GM12875 (cell line): ENCODE measurements around the gene GEMIN4.

Experiments
- H3K4me3 ChIP-seq: one replicate; pipeline ENCODE4 v1.5.1; 2011; ENCODE audit warnings: low read depth, low read length, control low read depth
- TF ChIP-seq, protein P1 (sequence below): IDR thresholded peaks from 2 replicates; pipeline ENCODE4 v1.5.1; 2011; ENCODE audit warnings: low read depth, mild to moderate bottlenecking, control low read depth, inconsistent platforms, low read length, moderate library complexity, borderline replicate concordance; ENCODE audit not compliant: insufficient read depth

GEMIN4 gene

DNA sequence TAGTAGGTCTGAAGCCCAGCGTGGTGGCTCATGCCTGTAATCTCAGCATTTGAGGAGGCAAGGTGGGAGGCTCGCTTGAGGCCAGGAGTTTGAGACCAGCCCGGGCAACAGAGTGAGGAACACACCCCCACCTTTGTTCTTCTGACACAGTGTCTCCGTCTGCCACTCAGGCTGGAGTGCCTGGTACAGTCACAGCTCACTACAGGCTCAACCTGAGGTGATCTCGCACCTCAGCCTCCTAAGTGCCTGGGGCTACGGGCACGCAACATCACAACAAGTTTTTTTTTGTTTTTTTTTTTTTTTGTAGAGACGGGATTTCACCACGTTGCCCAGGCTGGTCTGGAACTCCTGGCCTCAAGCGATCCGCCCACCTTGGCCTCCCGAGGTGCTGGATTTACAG lies 26.3 kb downstream of the GEMIN4 start:
- TF ChIP-seq, protein P1, sequence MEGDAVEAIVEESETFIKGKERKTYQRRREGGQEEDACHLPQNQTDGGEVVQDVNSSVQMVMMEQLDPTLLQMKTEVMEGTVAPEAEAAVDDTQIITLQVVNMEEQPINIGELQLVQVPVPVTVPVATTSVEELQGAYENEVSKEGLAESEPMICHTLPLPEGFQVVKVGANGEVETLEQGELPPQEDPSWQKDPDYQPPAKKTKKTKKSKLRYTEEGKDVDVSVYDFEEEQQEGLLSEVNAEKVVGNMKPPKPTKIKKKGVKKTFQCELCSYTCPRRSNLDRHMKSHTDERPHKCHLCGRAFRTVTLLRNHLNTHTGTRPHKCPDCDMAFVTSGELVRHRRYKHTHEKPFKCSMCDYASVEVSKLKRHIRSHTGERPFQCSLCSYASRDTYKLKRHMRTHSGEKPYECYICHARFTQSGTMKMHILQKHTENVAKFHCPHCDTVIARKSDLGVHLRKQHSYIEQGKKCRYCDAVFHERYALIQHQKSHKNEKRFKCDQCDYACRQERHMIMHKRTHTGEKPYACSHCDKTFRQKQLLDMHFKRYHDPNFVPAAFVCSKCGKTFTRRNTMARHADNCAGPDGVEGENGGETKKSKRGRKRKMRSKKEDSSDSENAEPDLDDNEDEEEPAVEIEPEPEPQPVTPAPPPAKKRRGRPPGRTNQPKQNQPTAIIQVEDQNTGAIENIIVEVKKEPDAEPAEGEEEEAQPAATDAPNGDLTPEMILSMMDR = no peak

DNA sequence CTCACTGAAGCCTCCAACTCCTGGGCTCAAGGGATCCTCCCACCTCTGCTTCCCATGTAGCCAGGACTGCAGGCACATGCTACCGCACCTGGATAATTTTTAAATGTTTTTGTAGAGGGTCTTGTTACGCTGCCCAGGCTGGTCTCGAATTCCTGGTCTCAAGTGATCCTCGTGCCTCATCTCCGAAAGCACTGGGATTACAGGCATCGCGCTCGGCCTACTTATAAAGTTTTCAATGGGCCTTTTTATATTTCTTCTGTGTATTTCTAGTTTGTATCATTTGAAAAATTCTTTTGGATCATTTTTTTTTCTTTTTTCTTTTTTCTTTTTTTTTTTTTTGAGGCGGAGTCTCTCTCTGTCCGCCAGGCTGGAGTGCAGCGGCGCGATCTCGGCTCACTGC lies 27.0 kb downstream of the GEMIN4 start:
- no peak overlapping the region for H3K4me3 ChIP-seq
- TF ChIP-seq, protein P1 = no peak

More for the DNA sequence above, 26.3 kb downstream of the GEMIN4 start:
- no peak overlapping the region for H3K4me3 ChIP-seq

DNA sequence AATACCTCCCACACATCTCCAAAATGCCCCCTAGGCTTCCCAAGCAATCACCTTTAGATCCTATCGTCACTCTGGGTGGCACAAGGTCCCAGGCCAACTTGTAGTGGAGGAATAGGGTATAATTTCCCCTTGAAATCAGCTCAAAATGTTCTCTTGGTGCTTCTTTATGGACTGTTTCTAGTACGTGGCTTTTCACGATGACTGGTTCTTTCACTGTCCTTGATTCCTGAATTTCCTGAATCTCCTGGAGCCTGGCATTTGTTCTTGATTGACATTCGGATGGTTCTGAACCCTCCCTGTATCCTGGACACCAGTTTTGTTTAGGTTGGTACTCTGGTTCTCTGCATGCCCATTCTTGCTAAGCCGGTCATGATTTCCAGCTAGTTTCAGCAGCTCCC lies 30.5 kb downstream of the GEMIN4 start:
- TF ChIP-seq, protein P1 = no peak
- no peak overlapping the region for H3K4me3 ChIP-seq

DNA sequence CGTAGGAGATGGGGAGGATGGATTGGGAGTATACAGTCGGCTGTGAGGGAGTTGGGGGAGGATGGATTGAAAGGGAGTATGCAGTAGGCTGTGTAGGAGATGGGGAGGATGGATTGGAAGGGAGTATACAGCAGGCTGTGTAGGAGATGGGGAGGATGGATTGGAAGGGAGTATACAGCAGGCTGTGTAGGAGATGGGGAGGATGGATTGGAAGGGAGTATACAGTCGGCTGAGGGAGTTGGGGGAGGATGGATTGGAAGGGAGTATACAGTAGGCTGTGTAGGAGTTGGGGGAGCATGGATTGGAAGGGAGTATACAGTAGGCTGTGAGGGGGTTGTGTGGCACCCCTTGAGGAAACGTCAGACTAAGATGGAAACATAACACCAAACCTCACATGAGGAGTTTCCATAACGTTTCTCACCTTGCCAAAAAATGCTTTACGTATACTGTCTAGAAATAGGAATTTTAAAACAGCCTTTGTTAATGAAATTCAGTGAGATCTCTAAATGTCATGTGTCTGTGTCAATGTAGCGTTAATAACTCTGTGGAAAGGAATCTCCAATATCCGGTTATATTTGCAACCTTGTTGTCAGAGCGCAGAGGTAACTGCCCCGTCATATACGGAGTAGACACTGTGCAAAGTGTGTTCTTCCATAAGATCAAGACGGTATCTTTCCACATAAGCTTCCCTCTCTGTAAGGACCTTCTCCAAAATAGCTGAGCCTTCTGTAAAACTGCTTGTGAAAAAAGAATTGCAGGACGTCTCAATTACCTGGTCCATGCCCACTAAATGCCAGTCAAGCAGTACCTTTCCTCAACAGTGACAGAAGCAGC lies 31.1 kb downstream of the GEMIN4 start:
- TF ChIP-seq, protein P1 = no peak
- no peak overlapping the region for H3K4me3 ChIP-seq

DNA sequence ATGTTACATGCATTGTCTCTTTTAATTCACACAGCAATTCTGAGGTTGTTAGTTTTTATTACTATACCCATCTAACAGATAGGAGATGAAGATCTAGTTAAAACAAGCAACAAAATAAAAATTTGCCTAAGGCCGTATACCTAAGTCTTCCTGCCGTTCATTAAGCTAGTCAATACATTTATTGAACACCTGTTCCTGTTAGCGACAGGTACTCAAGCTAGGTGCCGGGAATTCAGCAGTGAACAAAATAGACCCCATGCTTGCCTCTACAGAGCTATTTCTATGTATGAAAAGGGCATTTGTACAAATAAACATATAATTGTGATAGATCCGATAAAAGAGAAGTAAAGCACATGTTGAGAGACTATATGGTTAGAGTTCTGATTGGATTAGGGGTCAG lies 34.0 kb downstream of the GEMIN4 start:
- H3K4me3 ChIP-seq = no peak overlapping the region
- TF ChIP-seq, protein P1 = no peak

DNA sequence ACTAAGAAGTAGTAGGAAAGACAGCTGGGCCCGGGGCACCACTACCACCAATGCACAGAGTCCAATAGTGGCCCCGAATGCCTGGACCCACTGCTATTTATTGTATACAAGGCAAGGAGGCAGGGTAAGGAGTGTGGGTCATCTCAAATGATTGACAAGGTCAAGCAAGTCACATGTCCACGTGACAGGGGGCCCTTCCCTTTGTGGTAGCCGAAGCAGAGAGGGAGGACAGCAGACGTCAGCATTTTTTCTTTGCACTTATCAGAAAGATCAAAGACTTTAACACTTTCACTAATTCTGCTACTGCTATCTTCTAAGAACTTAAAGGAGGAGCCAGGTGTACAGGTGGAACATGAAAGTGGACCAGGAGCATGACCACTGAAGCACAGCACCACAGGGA lies 43.9 kb downstream of the GEMIN4 start:
- no peak overlapping the region for H3K4me3 ChIP-seq
- TF ChIP-seq, protein P1 = no peak

DNA sequence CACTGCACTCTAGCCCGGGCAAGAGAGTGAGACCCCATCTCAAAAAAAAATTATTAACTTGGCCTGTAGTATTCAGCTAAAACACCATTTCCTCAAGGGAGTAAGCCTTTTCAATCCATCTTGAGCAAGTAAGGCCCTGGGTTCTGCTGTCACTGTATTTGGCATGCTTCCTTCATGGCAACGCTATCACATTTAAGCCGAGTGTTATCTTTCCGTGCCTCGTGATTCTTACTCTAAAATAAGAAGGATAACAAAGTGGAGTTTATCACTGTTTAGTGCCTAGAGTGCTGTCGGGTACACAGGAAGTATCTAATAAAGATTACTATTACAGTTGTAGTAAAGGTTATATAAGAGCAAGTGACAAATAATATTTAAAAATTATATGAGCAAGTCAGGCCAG lies 46.2 kb downstream of the GEMIN4 start:
- TF ChIP-seq, protein P1 = no peak
- no peak overlapping the region for H3K4me3 ChIP-seq
